Activated CD4-positive, alpha-beta T cell treated with anti-CD3 and anti-CD28 coated beads for 36 hours (primary cell): ENCODE results near the gene MBD5. TPM values are rescaled to one million over a fixed set of nuclear protein-coding genes. Genes with fewer than 3 reads are reported as not detected.
A peak's percentile ranks its signal among the peaks of the same experiment; 100 is the strongest.

Source experiments
- ATAC-seq: fragments of 200-7000 bp; cut with Tn5 transposase; one replicate; pipeline ENCODE4 v1.10.0; 2021; ENCODE audit warnings: mild to moderate bottlenecking, moderate library complexity
- CTCF ChIA-PET: fragments of 350-600 bp; sonication (Branson Sonifier 250); formaldehyde crosslinking; loops from one replicate; lab custom pipeline; 2021; ENCODE audit warnings: antibody characterized with exemption; lab: Charles Lee
- POLR2A ChIA-PET: fragments of 350-600 bp; sonication (Branson Sonifier 250); formaldehyde crosslinking; loops from one replicate; lab custom pipeline; 2021; ENCODE audit warnings: antibody characterized with exemption, inconsistent platforms; lab: Charles Lee
- DNase-seq: peaks from one replicate; pipeline ENCODE4 v3.0.0-alpha.2; 2020
- H3K27ac Mint-ChIP-seq: one replicate; pipeline ENCODE4 v1.8.0; 2021; ENCODE audit warnings: mixed read lengths
- H3K27me3 Mint-ChIP-seq: one replicate; pipeline ENCODE4 v1.8.0; 2021; ENCODE audit warnings: mixed read lengths
- H3K36me3 Mint-ChIP-seq: one replicate; pipeline ENCODE4 v1.8.0; 2021; ENCODE audit warnings: low read depth, mixed read lengths
- H3K4me1 Mint-ChIP-seq: one replicate; pipeline ENCODE4 v1.8.0; 2021; ENCODE audit warnings: mixed read lengths
- H3K4me3 Mint-ChIP-seq: one replicate; pipeline ENCODE4 v1.8.0; 2021; ENCODE audit warnings: mild to moderate bottlenecking, moderate library complexity, mixed read lengths
- H3K9me3 Mint-ChIP-seq: one replicate; pipeline ENCODE4 v1.8.0; 2021; ENCODE audit warnings: low read depth, mixed read lengths
- intact Hi-C, 2 experiments: fragments of 100-400 bp; cut with DNase I in 1 of 2; cut with micrococcal nuclease in 1 of 2; formaldehyde crosslinking; loops; one replicate each; pipeline versions ENCODE4 v1.14.2 to v1.15.1; 2022 to 2024; cut with DNase I, micrococcal nuclease
- total RNA-seq, 2 experiments: library from RNA; stranded (reverse); gene quantifications; one replicate each; pipeline ENCODE4 v1.2.3, GENCODE V29; 2021

Gene MBD5
- total RNA-seq, 2 experiments from 2014 or later, result 20.1 to 26.5 TPM

DNA sequence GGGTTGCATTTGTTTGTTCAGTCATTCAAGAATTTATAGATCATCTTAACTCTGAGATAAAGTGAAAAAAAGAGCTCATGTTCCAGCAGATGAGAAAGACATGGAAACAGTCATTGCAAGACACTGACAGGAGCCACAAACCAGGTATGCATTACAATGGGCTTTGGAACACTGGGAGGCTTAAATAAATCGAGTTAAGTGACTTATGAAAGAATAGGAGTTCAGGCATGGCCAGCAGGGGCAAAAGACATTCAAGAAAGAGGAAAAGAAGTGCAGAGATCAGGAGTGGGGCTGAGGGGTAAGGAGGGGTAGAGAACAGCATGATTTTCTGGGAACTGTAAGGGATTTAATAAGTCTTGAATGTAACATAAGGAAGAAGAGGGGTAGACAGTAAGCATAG is 502.4 kb downstream of the MBD5 start:
- Mint-ChIP-seq H3K4me3 (no peak overlapping the region), H3K9me3 (peaks cover 7% of the 10 kb centered on the region), H3K36me3 (peaks cover 3% of the 10 kb centered on the region), H3K27ac (peak overlapping the region; percentile 77), H3K4me1 (peaks cover 74% of the 10 kb centered on the region), H3K27me3 (no peaks in the 10 kb centered on the region)
- intact Hi-C loops, result loop anchor here (5.0 to 10.0 kb wide), 6 partner anchors 291 to 899 kb away; partner anchors contain the start of genes ACVR2A (in 1 of the 2) and KIF5C (in 1 of the 2)
- CTCF ChIA-PET, result interaction anchor here (1.2 to 4.2 kb wide), 3 partner anchors 14 to 468 kb away, joined by 3 to 47 read pairs (median 6); no protein-coding TSS in a partner anchor
- no peak for DNase-seq
- no peak for ATAC-seq
- POLR2A ChIA-PET, result interaction anchor here (1.3 kb wide), 1 partner anchor 15 kb away, joined by 4 read pairs; no protein-coding TSS in a partner anchor

DNA sequence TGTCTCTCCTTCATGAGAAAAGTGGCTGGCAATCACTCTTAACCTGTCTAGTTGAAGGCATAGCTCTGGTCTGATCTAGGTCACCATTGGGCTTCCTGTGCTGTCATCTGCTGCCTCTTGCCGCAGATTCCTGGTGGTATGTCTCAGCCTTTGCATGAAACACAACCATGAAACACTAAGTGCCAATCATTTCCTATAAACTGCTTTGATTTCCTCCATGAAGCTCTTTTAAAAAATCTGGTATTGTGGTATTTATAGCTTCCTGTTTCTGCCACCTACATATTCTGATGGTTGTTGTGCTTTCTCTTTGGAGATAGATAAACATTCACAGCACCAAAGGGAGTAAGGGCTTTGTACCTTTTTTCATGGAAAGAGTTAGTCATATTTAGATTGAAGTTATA is 503.6 kb downstream of the MBD5 start:
- intact Hi-C loops, result loop anchor here (1.0 to 10.0 kb wide), 10 partner anchors 15 to 900 kb away; partner anchors contain the start of genes ORC4 (in 2 of the 2), ACVR2A (in 1 of the 2) and KIF5C (in 1 of the 2)
- ATAC-seq (peak; percentile 87), DNase-seq (peak; percentile 80)
- H3K9me3 Mint-ChIP-seq, result peaks cover 7% of the 10 kb centered on the region
- peak overlapping the region; percentile 84 for H3K27ac Mint-ChIP-seq
- ChIA-PET CTCF (interaction anchor here (0.9 to 4.2 kb wide), 10 partner anchors 12 to 534 kb away, joined by 3 to 47 read pairs (median 4); no protein-coding TSS in a partner anchor), POLR2A (interaction anchor here (0.7 to 1.7 kb wide), 9 partner anchors 15 to 839 kb away, joined by 3 to 8 read pairs (median 4); partner anchors contain the start of genes MBD5 and ORC4)
- H3K4me3 Mint-ChIP-seq, result peak overlapping the region; percentile 1
- no peaks in the 10 kb centered on the region for H3K27me3 Mint-ChIP-seq
- H3K36me3 Mint-ChIP-seq, result peaks cover 3% of the 10 kb centered on the region
- H3K4me1 Mint-ChIP-seq, result peaks cover 86% of the 10 kb centered on the region

DNA sequence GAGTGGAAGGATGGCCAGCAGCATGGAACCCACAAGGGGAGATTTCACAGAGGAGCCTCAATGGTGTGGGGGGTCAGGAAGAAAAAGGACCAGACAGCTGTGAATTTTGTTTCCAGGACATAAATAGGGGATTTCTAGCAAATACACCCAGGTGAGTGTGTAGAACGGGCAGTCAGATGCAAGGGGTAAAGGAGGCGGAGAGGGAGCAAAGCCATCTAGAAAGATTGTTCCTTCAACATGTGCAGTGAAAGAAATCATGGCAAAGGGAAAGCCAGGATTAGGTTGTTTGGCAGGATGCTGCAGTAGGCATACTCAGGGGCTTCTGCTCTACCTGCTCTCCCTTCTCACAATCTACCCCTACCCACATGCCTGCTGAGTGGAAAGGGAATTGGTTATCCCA is 504.2 kb downstream of the MBD5 start:
- Mint-ChIP-seq H3K36me3 (peaks cover 3% of the 10 kb centered on the region), H3K9me3 (peaks cover 7% of the 10 kb centered on the region), H3K27ac (peak overlapping the region; percentile 84), H3K4me3 (peak overlapping the region; percentile 1), H3K4me1 (peaks cover 92% of the 10 kb centered on the region), H3K27me3 (no peaks in the 10 kb centered on the region)
- ChIA-PET CTCF (interaction anchor here (1.0 to 4.2 kb wide), 9 partner anchors 12 to 535 kb away, joined by 3 to 47 read pairs (median 5); no protein-coding TSS in a partner anchor), POLR2A (interaction anchor here (0.8 to 1.7 kb wide), 6 partner anchors 16 to 840 kb away, joined by 3 to 8 read pairs (median 5); partner anchors contain the start of genes MBD5 and ORC4)
- intact Hi-C loops, result loop anchor here (5.0 to 10.0 kb wide), 7 partner anchors 290 to 900 kb away; partner anchors contain the start of genes KIF5C (in 2 of the 2) and ACVR2A (in 1 of the 2)
- DNase-seq, result no peak
- ATAC-seq, result no peak

- POLR2A ChIA-PET, result interaction anchor here (1.1 kb wide), 1 partner anchor 13 kb away, joined by 3 read pairs; no protein-coding TSS in a partner anchor
- Mint-ChIP-seq H3K36me3 (peaks cover 3% of the 10 kb centered on the region), H3K27ac (peak overlapping the region; percentile 87), H3K27me3 (no peaks in the 10 kb centered on the region), H3K4me3 (peak overlapping the region; percentile 57), H3K9me3 (peaks cover 7% of the 10 kb centered on the region), H3K4me1 (peaks cover 87% of the 10 kb centered on the region)
- CTCF ChIA-PET, result interaction anchor here (0.7 to 1.5 kb wide), 5 partner anchors 10 to 351 kb away, joined by 3 to 10 read pairs (median 3); no protein-coding TSS in a partner anchor
- intact Hi-C loops, result loop anchor here (5.0 to 10.0 kb wide), 7 partner anchors 288 to 902 kb away; partner anchors contain the start of genes KIF5C (in 2 of the 2) and ACVR2A (in 1 of the 2)
- ATAC-seq (no peak), DNase-seq (no peak)
These were observed 505.8 kb downstream of the MBD5 start for GRCh38 chr2:148526509-148527346.

- Mint-ChIP-seq H3K27ac (peak overlapping the region; percentile 87), H3K4me1 (peaks cover 80% of the 10 kb centered on the region), H3K27me3 (no peaks in the 10 kb centered on the region), H3K9me3 (peaks cover 7% of the 10 kb centered on the region), H3K4me3 (peak overlapping the region; percentile 57), H3K36me3 (peaks cover 3% of the 10 kb centered on the region)
- DNase-seq (peak; percentile 39), ATAC-seq (peak; percentile 31)
- CTCF ChIA-PET, result interaction anchor here (0.7 to 1.5 kb wide), 5 partner anchors 9 to 352 kb away, joined by 3 to 10 read pairs (median 3); no protein-coding TSS in a partner anchor
- POLR2A ChIA-PET, result interaction anchor here (0.6 to 1.1 kb wide), 2 partner anchors 12 to 212 kb away, joined by 3 to 5 read pairs; no protein-coding TSS in a partner anchor
- intact Hi-C loops, result loop anchor here (1.0 to 10.0 kb wide), 9 partner anchors 76 to 903 kb away; partner anchors contain the start of genes KIF5C (in 2 of the 2) and ACVR2A (in 1 of the 2)
These were observed 506.8 kb downstream of the MBD5 start for GRCh38 chr2:148527488-148528340.

DNA sequence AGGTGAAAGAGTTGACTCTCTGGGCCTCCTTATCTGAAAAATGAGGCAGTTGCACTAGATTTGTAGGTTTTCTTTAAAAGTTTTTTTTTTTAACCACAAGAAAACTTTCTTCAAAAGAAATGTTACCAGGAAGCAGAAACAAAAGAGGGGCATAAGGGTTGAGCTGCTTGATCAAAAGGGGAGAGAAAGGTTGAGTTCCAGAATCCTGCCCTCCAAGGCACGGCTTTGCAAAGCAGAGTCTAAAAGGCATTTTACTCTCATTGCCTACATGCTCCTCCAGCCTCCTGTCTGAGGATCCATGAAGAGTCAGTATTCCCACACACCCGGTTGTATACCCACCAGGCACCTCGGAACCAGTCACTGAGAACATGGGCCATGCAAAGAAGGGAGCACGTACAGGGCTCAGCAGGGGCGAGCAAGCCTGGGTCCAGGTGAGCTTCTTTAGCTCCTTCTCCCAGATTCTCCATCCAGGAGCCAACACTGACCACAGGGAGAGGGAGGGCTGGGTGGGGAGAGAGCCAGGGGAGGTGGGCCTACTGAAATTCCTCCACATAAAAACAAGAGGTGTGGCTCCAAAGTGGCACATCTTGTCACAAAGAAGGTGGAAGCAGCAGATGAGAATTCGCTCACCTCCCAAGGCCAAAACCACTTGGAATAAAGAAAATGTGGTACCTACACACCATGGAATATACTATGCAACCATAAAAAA is 507.6 kb downstream of the MBD5 start:
- ChIA-PET POLR2A (interaction anchor here (0.6 to 0.7 kb wide), 2 partner anchors 115 to 211 kb away, joined by 3 to 5 read pairs; no protein-coding TSS in a partner anchor), CTCF (interaction anchor here (1.0 to 1.5 kb wide), 3 partner anchors 8 to 115 kb away, joined by 3 to 10 read pairs (median 6); no protein-coding TSS in a partner anchor)
- intact Hi-C loops, result loop anchor here (1.0 to 10.0 kb wide), 9 partner anchors 75 to 904 kb away; partner anchors contain the start of genes KIF5C (in 2 of the 2) and ACVR2A (in 1 of the 2)
- Mint-ChIP-seq H3K27ac (peak overlapping the region; percentile 87), H3K9me3 (peaks cover 7% of the 10 kb centered on the region), H3K4me3 (peak overlapping the region; percentile 57), H3K36me3 (peaks cover 3% of the 10 kb centered on the region), H3K4me1 (peaks cover 76% of the 10 kb centered on the region), H3K27me3 (no peaks in the 10 kb centered on the region)
- DNase-seq (no peak), ATAC-seq (peak; percentile 20)

DNA sequence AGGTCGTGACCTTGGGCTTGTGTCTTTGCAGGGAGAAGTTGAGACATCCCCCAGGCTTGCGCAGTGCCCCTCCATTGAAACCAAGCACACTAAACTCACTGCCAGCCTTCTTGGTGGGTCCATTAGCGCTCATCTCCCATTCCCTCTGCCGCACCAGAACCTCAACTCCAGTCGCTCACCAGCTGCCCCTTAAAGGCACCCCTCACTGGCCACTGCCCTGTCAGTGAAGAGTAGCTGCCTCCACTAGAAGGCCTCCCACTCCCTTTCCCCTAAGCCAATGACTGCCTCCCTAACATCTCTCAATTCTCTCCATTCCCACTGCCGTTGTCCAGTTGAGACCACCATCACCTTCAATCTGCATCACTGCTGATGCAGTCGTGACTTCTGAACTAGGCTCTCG is 508.9 kb downstream of the MBD5 start:
- intact Hi-C loops, result loop anchor here (5.0 to 10.0 kb wide), 8 partner anchors 285 to 1055 kb away; partner anchors contain the start of genes KIF5C (in 2 of the 2), ACVR2A (in 1 of the 2) and MMADHC (in 1 of the 2)
- ATAC-seq, result no peak
- CTCF ChIA-PET, result interaction anchor here (2.5 kb wide), 1 partner anchor 10 kb away, joined by 7 read pairs; no protein-coding TSS in a partner anchor
- Mint-ChIP-seq H3K9me3 (peaks cover 5% of the 10 kb centered on the region), H3K4me1 (peaks cover 70% of the 10 kb centered on the region), H3K27ac (peak overlapping the region; percentile 11), H3K27me3 (no peaks in the 10 kb centered on the region), H3K4me3 (no peak overlapping the region), H3K36me3 (peaks cover 3% of the 10 kb centered on the region)
- POLR2A ChIA-PET, result no interaction called here
- DNase-seq, result no peak

DNA sequence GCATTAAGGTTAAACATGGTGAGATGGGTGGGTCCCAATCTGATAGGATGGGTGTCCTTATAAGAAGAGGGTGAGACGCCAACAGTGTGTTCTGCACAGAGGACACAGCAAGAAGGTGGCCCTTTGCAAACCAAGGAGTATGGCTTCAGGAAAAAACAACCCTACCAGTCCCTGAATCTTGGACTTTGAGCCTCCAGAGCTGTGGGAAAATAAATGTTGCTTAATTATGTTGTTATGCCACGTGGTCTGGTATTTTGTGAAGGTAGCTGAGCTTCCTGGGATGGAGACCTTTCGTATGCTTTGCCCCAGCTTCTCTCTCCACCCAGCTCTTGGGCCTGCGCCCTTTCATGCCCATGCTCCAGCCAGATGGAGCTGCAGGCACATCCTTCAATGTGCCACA is 509.5 kb downstream of the MBD5 start:
- POLR2A ChIA-PET, result no interaction called here
- intact Hi-C loops, result loop anchor here in 1 of 2 experiments (10.0 kb wide), 1 partner anchor 1054 kb away; the partner anchor contains the start of gene MMADHC
- no peak for DNase-seq
- CTCF ChIA-PET, result interaction anchor here (2.5 kb wide), 1 partner anchor 9 kb away, joined by 7 read pairs; no protein-coding TSS in a partner anchor
- Mint-ChIP-seq H3K36me3 (no peaks in the 10 kb centered on the region), H3K9me3 (peaks cover 2% of the 10 kb centered on the region), H3K27me3 (no peaks in the 10 kb centered on the region), H3K27ac (no peak overlapping the region), H3K4me3 (no peak overlapping the region), H3K4me1 (peaks cover 64% of the 10 kb centered on the region)
- no peak for ATAC-seq

DNA sequence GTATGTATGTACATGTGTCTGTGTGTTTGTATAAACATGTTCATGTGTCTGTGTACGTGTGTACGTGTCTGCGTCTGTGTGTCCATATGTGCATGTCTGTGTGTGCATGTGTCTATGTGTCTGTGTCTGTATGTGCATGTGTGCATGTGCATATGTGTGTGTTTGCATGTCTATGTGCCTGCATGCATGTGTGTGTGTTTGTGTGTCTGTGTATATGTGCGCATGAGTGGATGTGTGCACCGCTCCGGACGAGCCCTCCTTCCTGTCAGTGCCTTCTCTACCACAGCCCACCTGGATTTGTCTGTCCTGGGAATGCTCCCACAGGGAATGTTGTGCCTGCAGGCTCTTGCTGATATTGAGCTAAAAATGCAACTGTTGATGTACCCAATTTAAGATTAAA is 510.3 kb downstream of the MBD5 start:
- no peak overlapping the region for H3K4me3 Mint-ChIP-seq
- intact Hi-C loops, result loop anchor here in 1 of 2 experiments (10.0 kb wide), 1 partner anchor 1054 kb away; the partner anchor contains the start of gene MMADHC
- ChIA-PET CTCF (interaction anchor here (1.0 to 2.5 kb wide), 2 partner anchors 8 to 22 kb away, joined by 5 to 7 read pairs; no protein-coding TSS in a partner anchor), POLR2A (no interaction called here)
- peaks cover 56% of the 10 kb centered on the region for H3K4me1 Mint-ChIP-seq
- no peak for DNase-seq
- H3K27ac Mint-ChIP-seq, result no peak overlapping the region
- no peak for ATAC-seq
- no peaks in the 10 kb centered on the region for H3K9me3 Mint-ChIP-seq
- no peaks in the 10 kb centered on the region for H3K36me3 Mint-ChIP-seq
- no peaks in the 10 kb centered on the region for H3K27me3 Mint-ChIP-seq
